Activated CD4-positive, alpha-beta T cell treated with anti-CD3 and anti-CD28 coated beads, Interleukin-2, amount 50 U/mL, for 24 hours (primary cell): ENCODE results near the gene DOCK1.
"Not testable (repeated sequence)": the region's sequence is repeated elsewhere in the genome, so short reads cannot be mapped to it uniquely, and the experiment has no call there.

Experiments used
- DNase-seq, 2 donors: peaks; one replicate each; pipeline ENCODE4 v3.0.0-alpha.2; 2020; ENCODE audit warnings: low read depth in 1 of 2, low spot score in 1 of 2

Gene DOCK1

GRCh38 chr10:127299192-127299591 lies 394.0 kb downstream of the DOCK1 start:
- not testable (repeated sequence) for DNase-seq

DNA sequence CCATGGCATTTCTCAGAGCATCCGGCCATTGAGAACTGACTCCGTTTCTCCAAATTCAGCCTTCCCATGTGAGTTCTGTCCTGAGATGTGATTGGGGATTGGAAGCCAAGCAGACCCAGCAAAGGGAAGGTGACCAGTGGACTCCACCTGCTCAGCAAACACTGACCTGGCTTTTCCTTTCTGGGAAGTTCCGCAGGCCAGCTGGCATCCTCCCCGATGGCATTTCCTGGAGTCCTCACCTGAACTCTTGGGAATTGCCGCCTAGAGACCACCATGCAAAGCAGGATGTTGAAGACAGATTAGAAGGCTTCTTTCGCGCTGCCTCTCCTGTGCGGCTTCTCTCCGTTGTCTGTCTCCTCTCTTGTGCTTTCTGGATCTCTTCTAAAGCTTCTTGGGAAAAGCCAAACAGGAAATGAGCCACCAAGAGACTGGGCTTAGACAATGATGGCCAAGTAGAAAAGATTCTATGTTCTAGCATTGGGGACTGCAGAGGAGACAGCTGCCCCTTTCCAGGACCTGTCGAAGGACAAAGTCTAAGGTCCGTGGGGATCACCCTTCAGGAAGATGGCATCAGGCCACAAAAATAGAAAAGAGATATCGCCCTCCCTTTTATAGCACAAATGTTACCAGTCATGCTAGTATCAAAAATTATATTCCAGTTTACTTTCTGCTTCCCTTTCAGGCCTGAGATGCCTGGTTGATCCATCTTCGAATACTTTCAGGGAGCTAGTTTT lies 394.9 kb downstream of the DOCK1 start:
- DNase-seq: no peak

DNA sequence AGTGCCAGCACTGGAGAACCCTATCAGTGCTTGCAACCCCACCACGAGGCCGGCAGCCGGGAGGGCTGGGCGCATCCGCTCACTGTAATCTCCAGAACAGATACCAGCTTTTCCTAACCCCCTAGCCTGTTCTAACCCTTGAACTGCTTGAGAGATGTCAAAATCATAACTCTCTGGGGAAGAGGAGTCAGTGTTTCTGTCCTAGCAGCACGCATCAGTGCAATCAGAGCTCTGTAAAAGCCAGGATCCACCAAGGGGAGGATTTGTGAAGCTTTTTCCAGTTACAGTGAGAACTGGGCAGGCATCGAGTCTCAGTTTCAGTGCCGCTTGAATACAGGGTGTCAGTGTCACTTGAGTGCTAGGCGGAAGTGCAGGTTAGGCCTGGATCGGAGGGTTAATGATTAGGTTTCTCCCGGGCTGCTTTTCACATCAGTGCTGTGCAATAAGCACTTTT lies 395.7 kb downstream of the DOCK1 start:
- no peak for DNase-seq

DNA sequence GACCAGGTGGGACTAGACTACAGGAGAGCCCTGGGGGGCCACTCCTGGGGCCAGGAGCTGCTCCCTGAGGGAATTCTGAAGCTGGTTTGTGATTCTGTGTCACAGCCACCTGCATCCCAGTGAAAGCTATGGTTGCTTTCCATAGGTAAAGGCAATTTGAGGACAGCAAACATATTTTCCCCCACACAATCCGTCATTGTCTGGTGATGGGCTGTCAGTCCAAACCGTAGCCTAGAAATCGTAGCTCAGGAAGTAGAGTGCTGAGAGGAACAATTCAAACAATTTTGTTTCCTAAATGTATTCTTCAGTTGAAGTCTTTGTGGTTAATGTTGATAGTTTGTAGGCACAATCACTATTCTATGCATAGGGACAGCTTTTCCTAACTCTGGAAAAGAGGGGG lies 397.1 kb downstream of the DOCK1 start:
- no peak for DNase-seq

- no peak for DNase-seq
Measured at GRCh38 chr10:127303105-127303504, 397.9 kb downstream of the DOCK1 start.

DNA sequence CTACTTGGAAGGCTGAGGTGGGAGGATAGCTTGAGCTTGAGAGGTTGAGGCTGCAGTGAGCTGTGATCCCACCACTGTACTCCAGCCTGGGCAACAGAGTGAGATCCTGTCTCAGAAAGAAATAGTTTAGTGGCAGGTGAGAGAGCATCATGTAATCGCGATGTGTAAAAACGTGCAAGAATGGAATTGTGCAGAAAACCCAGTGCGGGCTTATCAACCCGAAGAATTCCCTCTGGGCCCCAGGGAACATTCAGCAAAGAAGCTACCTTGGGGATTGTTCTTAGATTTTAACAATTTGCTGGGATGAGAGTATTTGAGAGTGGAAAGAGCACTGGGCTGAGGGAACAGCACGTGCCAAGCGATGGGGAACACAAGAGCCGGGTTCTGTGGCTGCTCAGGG lies 398.5 kb downstream of the DOCK1 start:
- DNase-seq: no peak

DNA sequence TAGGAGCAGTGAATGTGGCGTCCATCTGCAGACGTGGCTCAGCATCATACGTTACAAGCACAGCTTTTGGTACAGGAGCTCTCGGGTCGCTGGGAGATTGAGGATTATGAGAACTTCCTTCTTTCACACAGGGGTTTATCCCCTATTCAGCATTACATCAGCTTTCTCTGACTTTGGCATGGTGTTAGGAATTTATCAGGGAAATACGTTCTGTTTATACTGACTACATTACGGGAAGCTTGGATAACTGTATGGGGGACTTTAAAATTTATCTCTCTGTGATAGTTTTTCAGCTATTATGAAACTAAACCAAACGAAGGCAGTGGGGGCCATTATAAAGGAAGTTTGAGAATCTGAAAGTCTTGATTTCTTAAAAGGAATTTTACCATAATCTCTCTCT lies 401.3 kb downstream of the DOCK1 start:
- no peak for DNase-seq

GRCh38 chr10:127307338-127307737 lies 402.1 kb downstream of the DOCK1 start:
- no peak for DNase-seq

DNA sequence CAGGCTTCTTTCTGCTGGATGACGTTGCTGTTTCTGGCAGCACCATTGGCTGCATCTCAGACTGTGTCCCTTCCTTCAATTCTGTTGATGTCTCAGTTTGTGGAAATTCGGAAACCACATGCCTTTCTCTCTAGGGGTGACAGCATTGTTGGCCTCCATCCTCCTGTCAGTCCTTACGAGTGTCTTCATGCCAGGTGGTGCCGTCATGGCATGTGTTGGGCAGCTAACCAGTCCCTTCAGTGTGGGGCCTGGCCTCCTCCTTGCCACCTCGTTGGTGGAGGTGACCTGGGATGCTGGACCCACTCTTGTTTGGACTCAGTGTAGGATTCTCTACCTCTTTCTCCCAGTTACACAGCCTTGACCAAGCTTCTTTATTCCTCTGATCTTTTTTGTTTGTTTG lies 402.8 kb downstream of the DOCK1 start:
- no peak for DNase-seq

GRCh38 chr10:127309619-127310018 lies 404.4 kb downstream of the DOCK1 start:
- not testable (repeated sequence) for DNase-seq

DNA sequence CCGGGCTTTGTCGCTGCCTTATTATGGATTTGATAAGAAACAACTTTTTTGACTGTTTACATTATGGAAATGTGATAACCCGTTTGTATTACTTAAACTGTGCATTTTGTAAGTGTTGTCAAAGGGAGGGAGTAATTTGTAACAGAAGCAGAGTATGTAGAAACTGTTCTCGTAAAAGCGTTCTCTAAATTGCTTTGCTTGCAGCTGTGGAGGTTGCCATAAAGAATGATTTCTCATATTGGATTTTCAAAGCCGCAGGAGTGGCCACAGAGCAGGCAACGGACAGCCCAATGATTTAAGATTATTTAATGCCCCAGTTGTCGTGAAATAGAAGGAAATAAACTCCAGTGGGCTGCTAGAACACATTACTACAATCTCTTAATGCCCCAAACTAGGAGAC lies 405.2 kb downstream of the DOCK1 start:
- no peak for DNase-seq

DNA sequence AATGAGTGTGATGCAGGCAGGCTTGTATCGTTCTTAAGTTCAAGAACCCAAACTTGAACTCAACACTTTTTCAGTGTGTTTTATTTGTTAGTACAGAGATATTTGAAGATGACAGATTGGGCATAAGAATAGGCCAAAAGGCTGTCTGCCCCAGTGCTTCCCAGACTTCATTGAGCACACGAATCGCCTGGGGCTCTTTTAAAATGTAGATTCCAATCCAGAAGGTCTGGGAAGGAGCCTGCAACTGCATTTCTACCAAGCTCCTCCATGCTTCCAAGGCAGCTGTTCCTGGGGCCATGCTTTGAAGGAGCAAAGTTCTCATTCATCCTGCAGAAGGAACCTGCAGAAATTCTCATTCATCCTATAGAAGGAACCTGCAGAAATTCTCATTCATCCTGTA lies 405.7 kb downstream of the DOCK1 start:
- DNase-seq: no peak

DNA sequence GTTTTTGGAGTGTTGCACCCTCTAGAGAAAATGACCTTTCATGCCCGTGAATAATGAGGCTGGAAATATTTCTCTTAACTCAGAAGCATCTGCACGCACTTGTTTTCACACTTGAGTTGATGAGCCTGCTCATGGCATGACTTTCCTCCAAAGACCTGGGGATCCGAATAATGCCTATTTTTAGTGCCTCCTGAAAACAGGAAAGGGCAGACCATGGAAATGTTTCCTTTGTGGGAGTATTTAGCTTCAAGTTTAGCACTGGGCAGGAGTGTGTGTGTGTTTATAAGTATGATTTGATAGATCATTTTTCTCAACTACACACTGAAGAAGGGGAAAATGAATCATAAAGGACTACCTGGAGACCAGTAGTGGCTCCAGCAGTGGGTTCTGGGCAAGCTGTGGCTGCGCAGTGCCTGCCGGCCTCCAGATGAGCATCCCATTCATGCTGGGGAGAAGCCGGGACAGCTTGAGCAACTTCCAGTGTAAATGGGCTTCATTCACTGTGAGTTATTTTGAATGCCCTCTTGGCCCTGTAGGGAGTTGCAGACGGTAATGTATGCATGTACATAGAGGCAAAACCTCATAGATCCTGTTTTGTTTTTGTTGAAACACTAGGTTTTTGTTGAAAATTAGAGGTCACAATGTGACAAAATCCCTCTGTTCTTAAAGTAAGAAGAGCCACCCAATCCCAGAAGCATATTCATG lies 408.9 kb downstream of the DOCK1 start:
- DNase-seq: no peak

DNA sequence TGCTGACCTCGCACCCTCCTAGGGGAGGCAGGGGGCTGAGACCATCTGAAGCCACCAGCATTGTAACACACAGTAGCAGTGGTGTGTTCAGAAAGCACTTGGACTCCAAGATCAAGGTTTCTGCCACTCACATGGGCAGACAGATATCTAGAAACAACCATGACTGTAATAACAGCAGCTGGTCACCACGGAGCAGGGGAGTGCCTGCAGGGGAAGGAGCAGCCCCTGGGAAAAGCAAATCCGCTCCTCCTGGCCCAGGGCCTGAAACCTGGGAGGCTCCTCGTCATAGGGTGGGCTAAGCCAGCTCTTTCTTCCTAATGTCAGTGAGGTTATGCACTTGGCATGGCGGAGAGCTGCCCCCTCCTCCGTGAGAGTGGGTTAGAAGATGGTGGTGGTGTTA lies 409.6 kb downstream of the DOCK1 start:
- no peak for DNase-seq

GRCh38 chr10:127315888-127316287 lies 410.7 kb downstream of the DOCK1 start:
- no peak for DNase-seq

DNA sequence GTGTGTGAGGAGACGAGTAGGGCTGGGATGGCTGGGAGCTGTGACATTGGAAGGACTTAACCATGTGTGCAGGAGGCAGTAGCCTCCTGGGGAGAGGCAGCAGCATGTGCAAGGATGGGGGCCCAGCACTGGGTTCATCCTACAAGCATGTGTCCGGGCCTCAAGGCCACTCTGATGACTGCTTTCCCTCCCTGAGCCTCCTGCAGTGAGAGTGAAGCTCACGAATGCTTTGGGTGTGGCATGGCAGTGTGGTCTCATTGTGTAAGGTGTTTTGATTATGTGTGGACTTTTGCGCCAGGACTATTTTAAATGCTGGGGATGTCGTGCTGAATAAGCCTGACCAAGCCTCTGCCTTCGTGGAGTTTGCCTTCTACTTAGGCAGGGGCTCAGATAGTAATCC lies 413.2 kb downstream of the DOCK1 start:
- DNase-seq: no peak

- DNase-seq: no peak
Measured at GRCh38 chr10:127319271-127319670, 414.0 kb downstream of the DOCK1 start.

DNA sequence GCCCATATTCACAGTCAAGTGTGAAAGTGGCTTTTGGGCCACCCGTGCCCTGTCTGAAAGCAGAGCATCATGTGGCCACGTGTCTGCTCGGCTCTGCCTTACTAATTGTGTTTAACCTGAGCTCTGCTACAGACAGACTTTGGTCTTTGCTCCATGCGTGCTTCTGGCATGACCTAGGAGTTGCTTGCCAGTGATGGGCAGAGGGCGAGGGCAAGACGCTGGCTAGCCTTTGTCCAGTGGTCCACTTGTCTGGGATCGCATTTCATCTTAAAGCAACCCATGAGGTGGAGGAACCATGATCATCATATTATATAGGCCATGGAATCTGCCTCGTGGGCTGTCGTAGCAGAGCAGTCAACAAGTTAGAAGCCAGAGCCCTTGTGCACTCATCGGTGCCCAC lies 414.5 kb downstream of the DOCK1 start:
- DNase-seq: no peak

- DNase-seq: no peak
Measured at GRCh38 chr10:127320176-127320575, 414.9 kb downstream of the DOCK1 start.

DNA sequence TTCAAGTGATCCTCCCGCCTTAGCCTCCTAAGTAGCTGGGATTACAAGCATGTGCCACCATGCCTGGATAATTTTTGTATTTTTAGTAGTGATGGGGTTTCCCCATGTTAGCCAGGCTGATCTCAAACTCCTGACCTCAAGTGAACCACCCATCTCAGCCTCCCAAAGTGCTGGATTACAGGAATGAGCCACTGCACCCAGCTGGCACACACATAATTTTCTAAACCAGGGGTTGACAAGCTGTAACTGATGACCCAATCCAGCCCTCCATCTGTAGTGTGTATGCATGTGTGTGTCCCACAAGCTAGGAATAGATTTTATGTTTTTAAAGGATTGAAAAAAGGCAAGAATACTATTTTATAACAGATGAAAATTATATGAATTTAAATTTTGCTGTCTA lies 417.1 kb downstream of the DOCK1 start:
- no peak for DNase-seq

DNA sequence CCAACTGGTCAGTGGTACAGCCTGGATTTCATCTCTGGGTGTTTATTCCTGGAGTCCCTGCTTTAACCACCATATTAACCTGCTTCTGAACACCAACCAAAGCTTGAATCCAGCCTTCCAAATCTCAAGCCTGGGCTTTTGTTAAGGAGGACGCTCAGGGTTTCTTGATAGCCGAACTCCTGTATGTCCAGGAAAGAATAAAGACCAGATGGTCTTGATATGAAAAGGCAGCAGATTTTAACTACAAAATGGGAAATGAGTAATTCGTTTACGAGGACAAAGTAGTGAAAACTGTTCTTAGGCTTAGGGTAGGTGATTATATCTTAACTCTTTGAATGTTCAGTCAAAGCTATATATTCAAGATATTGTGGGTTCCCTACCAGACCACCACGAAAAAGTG lies 420.3 kb downstream of the DOCK1 start:
- DNase-seq: no peak

GRCh38 chr10:127326883-127327282 lies 421.7 kb downstream of the DOCK1 start:
- no peak for DNase-seq

DNA sequence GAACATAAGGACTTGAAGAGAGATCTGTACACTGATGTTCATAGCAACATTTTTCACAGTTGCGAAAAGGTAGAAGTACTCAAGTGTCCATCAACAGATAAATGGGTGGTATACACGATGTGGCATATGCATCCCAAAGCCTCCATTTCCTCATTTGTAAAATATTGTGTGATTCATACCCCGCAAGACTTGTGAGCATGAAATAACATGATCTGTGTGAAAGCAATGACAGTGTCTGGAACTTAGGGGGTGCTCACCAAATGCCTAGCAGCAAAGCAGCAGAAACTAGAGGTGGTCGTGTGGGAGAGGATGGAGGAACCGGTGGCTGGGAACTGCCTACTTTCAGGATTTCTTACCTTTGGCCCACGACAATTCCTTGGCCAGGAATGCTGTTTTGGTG lies 426.5 kb downstream of the DOCK1 start:
- no peak for DNase-seq
